HUDEP-2 (cell line): ENCODE data around the gene SPACDR.
A peak's percentile ranks its signal among the peaks of the same experiment; 100 is the strongest.

Experiments used
- DNase-seq, 76 experiments: peaks; one replicate each; lab custom pipeline; 2025; ENCODE audit not compliant: unreplicated experiment in 76 of 76; lab: John Stamatoyannopoulos, UW

The SPACDR gene

DNA sequence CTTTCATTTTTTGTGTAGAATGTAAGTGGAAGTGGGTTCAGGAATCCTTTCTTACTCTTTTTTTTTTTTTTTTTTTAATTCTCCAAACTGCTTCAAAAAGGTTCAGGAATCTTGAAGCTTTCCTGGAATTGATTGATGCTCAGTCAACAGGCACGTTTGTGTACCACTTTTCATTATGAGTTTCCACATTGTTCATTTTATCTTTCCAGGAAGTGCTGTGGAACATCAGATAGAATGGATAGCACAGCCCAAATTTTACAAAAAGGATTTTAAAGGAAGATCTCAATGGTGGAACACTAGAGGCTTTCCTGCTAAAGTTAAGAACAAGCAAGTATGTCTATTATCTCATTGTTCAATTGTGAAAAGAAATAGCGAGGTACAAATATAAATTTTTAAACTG, 25.9 kb downstream of the SPACDR start:
- no peak for DNase-seq

DNA sequence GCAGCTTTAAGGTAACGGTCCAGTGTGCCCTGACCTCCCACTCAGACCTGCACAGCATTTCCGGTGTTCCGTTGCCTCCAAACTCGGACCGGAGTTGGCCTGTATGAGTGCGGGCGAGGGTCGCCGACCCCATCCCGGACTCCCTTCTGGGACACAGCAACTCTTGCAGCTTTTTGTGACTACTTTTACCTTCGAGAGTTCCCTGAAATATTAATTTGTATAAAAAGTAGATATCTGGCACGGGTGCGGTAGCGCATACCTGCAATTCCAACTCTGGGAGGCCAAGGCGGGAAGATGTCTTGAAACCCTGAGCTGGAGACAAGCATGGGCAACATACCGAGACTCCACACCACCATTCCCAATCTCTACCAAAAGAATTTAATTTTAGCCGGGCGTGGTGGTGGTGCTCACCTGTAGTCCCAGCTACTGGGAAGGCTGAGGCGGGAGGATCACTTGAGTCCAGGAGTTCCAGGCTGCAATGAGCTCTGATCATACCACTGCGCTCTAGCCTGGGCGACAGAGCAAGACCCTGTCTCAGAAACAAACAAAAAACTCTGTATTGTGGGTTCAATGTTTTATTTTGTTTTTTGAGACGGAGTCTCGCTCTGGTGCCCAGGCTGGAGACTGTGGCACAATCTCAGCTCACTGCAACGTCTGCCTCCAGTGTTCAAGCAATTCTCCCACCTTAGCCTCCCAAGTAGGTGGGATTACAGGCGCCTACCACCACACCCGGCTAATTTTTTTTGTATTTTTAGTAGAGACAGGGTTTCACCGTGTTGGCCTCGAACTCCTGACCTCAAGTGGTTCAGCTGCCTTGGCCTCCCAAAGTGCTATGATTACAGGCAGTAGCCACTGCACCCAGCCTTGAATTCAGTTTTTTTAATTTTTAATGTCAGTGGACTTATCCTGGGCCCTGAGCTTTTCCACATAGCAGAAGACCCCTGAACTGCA, 26.6 kb downstream of the SPACDR start:
- DNase-seq: no peak

DNA sequence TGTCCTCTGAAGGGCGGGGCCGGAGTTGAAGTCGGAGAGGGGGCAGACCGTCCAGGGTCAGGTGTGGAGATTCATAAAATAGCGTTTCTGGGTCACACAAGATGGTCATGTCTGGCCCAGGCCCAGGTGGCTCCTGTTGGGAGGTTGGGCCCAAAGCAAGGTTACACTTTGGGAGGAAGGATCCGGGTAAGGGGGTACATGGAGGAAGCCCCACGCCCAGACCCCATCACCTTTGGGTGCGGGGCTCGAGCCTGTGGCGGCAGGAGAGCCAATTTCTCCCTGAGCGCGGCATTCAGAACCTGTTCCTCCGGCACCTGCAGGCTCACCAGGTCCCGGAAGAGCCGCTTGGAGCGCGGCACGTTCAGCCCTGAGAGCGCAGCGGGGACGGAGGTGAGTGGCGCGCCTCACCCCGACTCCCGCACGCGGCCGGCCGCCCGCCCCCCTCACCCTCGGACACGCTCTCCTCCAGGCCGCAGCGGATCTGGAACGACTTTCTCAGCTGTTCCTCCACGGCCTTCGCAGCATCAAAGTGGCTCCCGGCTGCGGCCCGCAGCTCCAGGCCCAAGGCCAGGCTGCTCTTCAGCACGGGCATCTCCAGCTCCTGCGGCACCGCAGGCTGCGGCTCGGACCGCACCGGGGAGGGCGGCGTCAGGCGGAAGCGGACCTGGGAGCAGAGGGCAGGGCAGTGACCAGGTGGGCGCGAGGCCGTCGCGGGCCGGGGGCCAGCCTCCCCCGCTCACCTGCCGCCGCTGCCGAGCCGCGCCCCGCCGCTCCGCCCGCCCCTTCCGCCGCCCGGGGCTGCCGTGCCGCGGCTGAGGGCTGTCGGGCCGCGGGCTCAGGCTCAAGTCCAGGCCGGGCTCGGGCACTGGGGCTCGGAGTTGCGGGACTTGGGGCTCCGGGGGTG, 28.4 kb downstream of the SPACDR start:
- DNase-seq: peak in 23 of 76 experiments; percentile 7 to 61 (median 27)

DNA sequence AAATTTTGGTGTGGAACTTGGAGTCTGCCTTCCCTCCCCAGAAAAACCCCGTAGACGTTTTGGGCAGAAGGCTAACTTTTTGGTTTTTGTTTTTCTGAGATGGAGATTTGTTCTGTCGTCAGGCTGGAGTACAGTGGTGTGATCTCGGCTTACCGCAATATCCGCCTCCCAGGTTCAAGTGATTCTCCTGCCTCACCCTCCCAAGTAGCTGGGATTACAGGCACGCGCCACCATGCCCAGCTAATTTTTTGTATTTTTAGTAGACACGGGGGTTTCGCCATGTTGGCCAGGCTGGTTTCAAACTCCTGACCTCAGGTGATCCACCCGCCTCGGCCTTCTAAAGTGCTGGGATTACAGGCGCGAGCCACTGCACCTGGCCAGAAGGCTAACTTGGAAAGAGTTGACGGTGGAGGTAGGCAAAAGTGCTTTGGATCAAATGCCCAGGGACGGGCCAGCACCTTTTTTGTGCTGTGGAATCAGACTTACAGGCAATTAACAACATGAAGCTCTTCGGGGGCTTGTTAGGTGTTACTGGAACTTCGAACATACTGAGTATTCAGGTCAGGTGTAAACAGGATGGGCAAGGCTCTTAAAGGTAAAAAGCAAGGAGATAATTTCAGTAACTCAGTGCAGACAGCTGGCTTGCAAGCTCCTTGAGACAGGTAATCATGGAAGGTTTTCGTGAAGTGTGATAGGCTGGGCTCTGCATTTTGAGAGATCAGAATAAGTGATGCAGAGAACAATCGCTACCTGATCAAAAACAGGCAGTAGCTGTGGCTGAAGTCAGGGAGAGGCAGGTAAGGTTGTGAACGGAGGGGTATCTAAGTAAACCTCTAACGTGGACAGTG, 29.5 kb downstream of the SPACDR start:
- no peak for DNase-seq

DNA sequence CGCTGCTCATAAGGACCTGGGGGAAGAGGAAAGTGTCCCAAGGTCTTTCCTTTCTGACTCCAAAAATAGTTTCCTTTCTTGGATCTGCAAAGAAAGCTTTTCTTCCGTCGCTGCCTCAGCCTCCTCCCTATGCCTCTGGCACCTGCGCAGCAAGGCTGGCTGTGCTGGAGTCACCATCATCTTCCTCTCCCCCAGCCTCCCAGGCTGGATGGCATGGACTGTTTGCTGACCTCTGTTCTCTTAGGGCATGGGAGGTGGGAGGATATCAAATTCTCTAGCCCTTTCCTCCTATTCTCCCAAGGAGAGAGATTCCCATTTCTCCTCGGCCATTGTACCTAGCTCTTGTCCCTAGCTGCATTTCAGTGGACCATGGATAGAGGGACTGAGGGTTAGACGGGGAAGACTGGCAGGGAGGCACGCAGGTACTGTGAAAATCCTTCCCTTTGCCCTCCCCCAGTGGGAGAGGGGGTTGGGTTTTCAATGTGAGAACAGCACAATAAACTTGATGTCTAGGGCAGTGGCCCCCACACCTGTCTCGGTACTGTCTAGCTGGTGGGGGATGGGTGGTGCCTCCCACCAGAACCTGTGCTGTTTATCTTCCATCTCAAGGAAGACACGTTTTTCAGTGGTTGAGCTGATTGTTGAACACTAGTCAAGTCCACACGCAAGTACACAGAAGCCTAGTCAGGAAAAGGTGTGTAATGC, 30.3 kb downstream of the SPACDR start:
- DNase-seq: no peak

DNA sequence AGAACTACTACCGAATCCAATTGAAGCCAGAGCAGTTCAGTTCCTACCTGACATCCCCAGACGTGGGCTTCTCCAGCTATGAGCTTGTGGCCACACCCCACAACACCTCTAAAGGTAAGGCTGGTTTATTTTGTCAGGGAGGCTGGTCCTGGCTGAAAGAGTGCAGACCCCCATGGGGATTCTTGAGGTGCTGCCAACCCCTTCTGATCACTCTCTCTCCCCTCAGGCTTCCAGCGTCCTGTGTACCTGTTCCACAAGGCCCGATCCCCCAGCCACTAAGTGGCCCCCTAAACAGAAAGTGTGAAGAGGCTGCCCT, 30.8 kb downstream of the SPACDR start:
- no peak for DNase-seq

DNA sequence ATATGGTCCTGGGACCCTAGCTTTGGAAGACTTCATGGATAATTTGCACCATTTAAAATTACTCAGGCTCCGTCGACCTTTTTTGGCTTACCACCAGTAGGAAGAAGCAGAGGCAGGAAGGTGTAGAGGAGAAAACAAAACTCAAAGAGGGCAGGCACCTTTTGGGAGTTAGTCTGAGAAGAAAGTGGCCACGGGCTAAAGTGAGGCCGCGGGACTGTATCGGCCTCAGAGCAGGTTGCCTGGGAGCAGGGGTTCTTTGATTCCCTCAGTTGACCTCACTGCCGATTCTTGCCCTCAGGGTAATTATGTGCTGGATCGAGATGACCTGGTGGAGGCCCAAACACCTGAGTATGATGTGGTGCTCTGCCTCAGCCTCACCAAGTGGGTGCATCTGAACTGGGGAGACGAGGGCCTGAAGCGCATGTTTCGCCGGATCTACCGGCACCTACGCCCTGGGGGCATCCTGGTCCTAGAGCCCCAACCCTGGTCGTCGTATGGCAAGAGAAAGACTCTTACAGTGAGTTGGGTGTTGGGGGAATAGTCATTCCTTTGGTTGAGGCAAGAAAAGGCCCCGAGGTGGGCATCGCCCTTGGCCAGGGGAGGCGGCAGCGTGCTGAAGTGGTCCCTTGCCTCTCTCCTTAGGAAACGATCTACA, 31.3 kb downstream of the SPACDR start:
- DNase-seq: no peak

DNA sequence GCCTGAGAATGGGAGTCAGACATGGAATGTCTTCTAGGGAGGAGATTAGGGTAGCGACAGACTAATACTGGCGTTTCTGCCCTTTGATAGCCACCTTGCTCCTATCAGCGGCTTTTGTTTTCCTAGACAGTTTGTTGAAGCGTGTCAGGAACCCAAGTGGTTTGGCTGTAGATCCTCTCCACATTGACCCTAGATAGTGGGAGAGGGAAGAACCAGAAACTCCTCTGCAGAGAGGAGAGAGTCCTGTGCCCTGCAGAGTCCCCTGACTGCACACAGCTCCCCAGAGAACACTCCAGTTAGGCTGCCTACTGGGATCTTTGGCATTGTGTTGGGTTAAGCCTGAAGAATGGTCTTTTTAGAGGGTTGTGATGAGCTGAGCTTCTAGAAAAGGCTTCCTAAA, 32.0 kb downstream of the SPACDR start:
- DNase-seq: no peak

DNA sequence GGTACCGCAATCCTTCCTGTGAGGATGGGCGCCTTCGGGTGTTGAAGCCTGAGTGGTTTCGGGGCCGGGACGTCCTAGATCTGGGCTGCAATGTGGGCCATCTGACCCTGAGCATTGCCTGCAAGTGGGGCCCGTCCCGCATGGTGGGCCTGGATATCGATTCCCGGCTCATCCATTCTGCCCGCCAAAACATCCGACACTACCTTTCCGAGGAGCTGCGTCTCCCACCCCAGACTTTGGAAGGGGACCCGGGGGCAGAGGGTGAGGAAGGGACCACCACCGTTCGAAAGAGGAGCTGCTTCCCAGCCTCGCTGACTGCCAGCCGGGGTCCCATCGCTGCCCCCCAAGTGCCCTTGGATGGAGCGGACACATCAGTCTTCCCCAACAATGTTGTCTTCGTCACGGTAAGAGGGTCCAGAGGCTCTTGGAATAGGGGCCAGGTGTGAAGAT, 32.7 kb downstream of the SPACDR start:
- no peak for DNase-seq

DNA sequence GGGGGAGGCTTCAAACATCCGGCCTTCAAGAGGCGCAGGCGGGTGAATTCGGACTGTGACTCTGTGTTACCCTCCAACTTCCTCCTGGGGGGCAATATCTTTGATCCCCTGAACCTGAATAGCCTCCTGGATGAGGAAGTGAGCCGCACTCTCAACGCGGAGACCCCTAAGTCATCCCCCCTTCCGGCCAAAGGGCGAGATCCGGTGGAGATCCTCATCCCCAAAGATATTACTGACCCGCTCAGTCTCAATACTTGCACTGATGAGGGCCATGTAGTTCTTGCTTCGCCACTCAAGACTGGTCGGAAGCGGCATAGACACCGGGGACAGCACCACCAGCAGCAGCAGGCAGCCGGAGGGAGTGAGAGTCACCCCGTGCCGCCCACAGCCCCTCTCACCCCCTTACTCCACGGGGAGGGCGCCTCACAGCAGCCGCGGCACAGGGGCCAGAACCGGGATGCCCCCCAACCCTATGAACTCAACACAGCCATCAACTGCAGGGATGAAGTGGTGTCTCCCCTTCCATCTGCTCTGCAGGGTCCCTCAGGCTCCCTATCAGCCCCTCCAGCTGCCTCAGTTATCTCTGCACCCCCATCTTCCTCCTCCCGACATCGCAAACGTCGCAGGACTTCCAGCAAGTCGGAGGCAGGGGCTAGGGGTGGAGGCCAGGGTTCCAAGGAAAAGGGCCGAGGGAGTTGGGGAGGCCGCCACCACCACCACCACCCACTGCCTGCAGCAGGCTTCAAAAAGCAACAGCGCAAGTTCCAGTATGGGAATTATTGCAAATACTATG, 33.4 kb downstream of the SPACDR start:
- peak in 3 of 76 experiments; percentile 21 to 49 (median 22) for DNase-seq

DNA sequence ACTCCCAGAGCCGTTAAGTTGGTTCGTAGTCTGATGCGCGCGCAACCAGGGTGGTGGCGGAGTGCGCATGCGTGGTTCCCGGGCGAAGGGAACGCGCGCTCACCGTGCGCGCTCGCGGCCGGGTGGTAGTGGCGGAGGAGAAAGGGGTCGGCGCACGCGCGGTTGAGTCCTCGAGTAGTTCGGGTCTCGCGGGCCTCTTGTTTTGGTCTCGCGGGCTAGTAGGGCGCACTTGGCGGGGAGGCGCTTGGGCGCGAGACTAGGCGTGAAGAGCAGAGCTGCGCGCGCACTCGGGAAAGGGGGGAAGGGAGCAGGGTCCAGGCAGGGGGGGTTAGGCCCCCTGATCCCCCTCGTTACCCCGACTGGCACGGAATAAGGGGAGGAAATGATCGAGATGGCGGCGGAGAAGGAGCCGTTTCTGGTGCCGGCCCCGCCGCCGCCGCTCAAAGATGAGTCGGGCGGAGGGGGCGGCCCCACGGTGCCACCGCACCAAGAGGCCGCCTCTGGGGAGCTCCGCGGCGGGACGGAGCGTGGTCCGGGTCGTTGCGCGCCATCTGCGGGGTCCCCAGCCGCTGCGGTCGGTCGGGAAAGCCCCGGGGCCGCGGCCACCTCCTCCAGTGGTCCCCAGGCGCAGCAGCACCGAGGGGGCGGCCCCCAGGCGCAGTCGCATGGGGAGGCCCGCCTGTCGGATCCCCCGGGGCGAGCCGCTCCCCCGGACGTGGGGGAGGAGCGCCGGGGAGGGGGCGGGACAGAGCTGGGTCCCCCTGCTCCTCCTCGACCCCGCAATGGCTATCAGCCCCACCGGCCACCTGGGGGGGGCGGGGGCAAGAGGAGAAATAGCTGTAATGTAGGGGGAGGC, 34.2 kb downstream of the SPACDR start, which contains the start of gene MEPCE:
Gene MEPCE (plus strand): TSS at position 195 of the 856 bp plus-strand sequence. CDS start 188 bp downstream, at position 383.
- peak in 74 of 76 experiments; percentile 43 to 98 (median 87) for DNase-seq

DNA sequence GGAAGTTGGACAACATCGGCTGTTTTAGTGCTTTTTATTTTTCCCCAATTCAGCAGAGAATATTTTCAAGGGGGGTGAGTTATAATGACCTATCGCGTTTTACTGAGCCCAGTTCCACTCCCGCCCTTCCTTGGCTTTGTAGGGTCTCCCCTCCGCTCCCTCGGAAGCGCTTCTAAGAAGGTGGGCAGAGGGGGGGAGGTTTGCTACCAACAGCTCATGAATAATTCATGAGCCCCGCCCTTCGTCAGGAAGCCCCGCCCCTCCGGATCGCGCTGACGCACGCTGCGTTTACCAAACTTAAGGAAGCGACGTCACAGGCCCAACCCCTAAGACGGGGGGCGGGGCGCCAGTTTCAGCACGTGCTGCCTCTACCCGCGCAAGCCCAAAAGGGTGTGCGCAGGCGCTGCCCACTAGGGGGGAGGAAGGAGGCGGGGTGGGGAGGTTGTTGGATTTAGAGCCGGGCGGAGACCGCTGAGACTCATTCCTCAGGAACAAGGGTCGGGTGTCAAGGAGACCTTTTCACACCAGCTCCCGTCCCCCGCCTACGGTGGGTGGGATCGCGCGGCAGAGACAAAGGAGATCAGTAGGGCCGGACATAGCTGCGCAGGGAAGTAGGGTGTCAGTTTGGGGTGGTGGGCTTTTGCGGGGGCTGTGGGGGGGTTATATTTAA, 35.0 kb downstream of the SPACDR start:
- peak; percentile 92 to 100 (median 99) for DNase-seq

DNA sequence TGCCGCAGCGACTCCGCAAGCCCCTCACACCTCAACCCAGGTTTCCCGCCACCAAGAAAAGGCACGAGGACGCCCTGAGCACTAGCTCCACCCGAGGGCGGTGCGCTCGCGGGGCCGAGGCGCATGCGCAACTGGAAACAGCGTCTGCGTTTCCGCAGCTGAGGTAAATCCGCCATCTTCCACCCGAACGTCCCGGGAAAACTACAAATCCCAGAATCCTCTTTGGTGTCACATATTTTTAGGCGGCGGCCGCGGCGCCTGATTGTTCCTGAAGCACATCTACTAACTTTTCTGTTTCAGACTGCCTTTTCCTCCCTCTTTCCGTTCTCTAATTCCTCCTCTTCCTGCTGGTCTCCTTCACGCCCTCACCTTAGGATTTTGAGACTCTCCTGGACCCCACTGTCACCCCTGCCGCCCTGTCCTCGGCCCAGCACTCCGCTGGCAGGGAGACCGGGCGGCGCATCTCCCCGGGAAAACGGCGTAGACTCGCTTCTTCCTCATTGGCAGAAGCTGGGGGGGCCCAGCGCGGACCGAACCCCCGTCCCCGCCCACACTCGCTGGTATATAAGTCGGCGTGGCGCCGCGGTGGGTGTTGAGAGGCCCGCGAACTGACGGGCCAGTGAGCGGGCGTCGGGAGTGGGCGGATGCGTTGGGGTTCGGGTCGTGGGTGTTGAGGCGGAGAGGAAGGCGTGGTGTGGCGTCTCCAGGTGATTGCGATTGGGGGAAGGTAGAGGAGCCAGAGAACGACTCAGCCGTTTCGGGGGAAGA, 35.7 kb downstream of the SPACDR start, which contains the start of gene ZCWPW1:
Gene ZCWPW1 (minus strand): TSS at position 505 of the 768 bp plus-strand sequence. CDS start 8,054 bp downstream, outside the sequence.
- peak; percentile 55 to 98 (median 94) for DNase-seq

DNA sequence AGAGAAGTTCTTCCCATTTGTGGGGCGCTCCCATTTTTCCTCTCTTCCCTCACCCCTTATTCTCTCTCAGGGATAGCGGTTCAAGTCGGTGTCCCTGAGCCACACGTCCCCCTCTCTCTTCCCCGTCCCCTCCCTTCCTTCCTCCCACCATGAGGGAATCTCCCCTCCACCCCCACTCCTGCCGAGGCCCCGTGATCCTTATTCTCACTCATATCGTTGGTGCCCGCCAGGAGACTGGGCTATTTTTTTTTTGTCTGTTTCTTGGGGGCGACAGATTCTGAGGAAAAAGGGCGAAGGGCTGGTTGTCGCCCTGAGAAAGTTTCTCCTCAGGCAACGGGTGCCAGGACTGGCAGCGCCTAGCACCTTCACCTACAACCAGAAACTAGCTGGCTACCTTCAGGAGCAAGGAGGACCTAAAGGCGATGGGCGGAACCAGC, 36.3 kb downstream of the SPACDR start:
- no peak for DNase-seq

DNA sequence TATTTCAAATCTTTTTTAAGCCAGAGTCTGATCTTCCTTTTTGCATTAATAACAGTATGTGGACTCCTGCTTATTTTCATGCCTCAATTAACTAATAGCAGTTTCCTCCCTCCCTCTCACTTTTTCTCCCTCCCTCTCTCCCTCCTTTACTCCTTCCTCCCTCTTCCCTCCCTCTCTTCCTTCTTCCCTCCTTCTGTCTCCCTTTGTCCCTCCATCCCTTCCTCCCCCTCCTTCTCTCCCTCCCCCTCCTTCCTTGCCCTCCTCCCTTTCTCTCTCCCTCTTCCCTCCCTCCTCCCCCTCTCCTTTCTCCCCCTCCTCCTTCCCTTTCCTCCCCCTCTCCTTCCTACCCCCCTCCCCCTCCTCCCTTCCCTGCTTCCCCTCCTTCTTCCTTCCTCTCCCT, 37.5 kb downstream of the SPACDR start:
- no peak for DNase-seq

DNA sequence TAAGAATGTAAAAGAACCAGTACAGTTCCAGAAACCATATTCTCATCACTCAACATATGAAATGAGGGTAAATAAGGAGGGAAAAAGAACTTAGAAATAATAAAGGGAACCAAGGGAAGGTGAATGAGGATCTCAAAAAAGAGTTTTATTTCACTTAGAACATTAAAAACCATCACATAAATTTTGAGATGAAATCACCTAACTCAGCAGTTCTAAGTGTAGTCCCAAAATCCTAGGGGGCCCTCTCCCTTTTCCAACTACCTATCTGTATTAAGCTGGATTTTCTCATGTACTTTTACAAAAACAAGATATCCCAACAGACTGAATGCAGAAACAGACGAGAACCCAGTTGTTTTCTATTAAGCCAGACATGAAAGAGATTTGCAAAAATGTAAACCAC, 38.7 kb downstream of the SPACDR start:
- no peak for DNase-seq
